ENCODE results near the gene RNF166. TPM values are rescaled to one million over a fixed set of nuclear protein-coding genes. Genes with fewer than 3 reads are reported as not detected.

Gene RNF166
- total and polyA plus RNA-seq, 2 experiments from 2014 or later, result 33.5 to 34.2 TPM

DNA sequence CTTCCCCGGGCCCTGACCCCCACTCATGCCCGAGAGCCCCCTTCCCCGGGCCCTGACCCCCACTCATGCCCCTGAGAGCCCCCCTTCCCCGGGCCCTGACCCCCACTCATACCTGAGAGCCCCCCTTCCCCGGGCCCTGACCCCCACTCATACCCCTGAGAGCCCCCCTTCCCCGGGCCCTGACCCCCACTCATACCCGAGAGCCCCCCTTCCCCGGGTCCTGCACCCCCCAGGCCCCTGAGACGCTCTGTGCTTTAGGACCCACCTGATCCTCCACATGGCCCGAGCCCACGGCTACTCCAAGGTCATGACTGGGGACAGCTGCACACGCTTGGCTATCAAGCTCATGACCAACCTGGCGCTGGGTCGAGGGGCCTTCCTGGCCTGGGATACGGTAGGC is 6.8 kb upstream of the RNF166 start:
- DNase-seq (ENCODE audit: low read depth in 1 of 2, low spot score in 1 of 2), result no peak
- H3K36me3 ChIP-seq, result peaks cover 9% of the 10 kb centered on the region
- TF ChIP-seq, protein P1, sequence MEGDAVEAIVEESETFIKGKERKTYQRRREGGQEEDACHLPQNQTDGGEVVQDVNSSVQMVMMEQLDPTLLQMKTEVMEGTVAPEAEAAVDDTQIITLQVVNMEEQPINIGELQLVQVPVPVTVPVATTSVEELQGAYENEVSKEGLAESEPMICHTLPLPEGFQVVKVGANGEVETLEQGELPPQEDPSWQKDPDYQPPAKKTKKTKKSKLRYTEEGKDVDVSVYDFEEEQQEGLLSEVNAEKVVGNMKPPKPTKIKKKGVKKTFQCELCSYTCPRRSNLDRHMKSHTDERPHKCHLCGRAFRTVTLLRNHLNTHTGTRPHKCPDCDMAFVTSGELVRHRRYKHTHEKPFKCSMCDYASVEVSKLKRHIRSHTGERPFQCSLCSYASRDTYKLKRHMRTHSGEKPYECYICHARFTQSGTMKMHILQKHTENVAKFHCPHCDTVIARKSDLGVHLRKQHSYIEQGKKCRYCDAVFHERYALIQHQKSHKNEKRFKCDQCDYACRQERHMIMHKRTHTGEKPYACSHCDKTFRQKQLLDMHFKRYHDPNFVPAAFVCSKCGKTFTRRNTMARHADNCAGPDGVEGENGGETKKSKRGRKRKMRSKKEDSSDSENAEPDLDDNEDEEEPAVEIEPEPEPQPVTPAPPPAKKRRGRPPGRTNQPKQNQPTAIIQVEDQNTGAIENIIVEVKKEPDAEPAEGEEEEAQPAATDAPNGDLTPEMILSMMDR (IDR thresholded peaks at IDR 0.05; ENCODE audit: low read depth, low read length), result no peak

DNA sequence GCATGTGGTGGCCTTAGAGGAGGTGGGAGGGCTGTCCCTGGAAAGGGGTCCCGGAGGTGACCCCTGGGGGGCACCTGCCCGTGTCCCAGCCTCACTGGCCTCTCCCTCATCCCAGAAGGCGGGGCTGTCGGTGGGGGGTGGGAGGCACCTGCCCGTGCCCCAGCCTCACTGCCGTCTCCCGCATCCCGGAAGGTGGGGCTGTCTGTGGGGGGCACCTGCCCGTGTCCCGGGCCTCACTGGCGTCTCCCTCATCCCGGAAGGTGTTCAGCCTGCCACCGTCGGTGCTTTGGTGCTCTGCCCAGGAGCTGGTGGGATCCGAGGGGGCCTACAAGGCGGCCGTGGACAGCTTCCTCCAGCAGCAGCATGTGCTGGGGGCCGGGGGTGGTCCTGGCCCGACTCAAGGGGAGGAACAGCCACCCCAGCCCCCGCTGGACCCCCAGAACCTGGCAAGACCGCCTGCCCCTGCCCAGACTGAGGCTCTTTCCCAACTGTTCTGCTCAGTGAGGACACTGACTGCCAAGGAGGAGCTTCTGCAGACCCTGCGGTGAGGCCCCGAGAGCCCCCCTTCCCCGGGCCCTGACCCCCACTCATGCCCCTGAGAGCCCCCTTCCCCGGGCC is 6.3 kb upstream of the RNF166 start:
- Histone ChIP-seq H3K4me3 (no peak overlapping the region), H3K4me1 (ENCODE audit: low read depth) (no peaks in the 10 kb centered on the region), H3K27me3 (no peaks in the 10 kb centered on the region), H3K9me3 (ENCODE audit: low read depth) (no peaks in the 10 kb centered on the region), H3K36me3 (peaks cover 9% of the 10 kb centered on the region), H3K27ac (no peak overlapping the region)
- DNase-seq (ENCODE audit: low read depth in 1 of 2, low spot score in 1 of 2), result no peak
- TF ChIP-seq, protein P1 (IDR thresholded peaks at IDR 0.05; ENCODE audit: low read depth, low read length), result no peak

More for the DNA sequence above, 6.8 kb upstream of the RNF166 start:
- Histone ChIP-seq H3K27ac (no peak overlapping the region), H3K4me3 (no peak overlapping the region), H3K9me3 (ENCODE audit: low read depth) (no peaks in the 10 kb centered on the region), H3K27me3 (no peaks in the 10 kb centered on the region), H3K4me1 (ENCODE audit: low read depth) (no peaks in the 10 kb centered on the region)

DNA sequence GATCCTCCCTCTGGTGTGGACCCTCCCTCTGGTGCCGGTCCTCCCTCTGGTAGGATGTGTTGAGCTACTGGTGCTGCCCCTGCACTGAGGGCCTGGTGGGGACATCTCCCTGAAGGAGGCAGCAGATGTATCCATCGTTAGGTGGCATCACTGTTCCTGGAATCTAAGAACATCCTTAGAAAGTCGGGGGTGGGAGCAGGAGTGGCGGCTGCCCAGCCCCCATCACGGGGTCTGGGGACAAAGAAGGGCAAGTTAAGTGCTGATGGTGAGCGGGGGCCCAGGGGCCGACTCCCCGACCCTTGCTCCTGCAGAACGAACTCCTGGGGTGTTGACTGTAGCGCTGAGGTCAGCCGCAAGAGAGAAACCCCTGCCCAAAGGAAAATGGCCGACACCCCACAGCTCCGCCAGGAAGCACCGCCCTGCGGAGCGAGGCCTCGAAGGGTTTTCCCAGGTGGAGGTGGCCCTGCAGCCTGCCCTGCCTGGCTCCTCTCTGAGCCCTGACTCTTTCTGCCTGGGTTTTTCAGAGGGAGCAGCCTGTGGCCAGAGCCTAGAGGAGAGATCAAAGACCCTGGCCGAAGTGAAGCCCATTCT is 5.6 kb upstream of the RNF166 start:
- H3K27me3 ChIP-seq, result no peaks in the 10 kb centered on the region
- H3K27ac ChIP-seq, result no peak overlapping the region

DNA sequence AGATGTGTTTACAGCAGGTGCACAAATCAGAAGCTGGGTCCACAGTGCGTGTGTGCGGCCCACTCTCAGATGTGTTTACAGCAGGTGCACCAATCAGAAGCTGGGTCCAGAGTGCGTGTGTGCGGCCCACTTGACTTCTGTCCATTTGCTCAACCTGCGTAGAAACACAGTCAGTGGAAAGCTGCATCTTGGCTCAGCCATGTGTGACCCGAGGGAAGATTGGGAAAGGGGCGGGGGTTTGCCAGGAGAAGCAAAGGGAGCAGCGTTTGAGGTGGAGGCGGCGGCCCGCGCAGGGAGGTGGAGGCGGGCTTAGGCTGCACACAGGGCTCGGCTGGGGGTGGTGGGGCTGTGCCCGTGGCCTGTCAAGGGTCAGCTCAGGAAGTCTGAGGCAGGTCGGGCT is 4.3 kb upstream of the RNF166 start:
- no peaks in the 10 kb centered on the region for H3K4me1 ChIP-seq (ENCODE audit: low read depth)

More for the DNA sequence above, 5.6 kb upstream of the RNF166 start:
- Histone ChIP-seq H3K9me3 (ENCODE audit: low read depth) (no peaks in the 10 kb centered on the region), H3K4me1 (ENCODE audit: low read depth) (no peaks in the 10 kb centered on the region), H3K36me3 (peaks cover 9% of the 10 kb centered on the region), H3K4me3 (no peak overlapping the region)
- DNase-seq (ENCODE audit: low read depth in 1 of 2, low spot score in 1 of 2), result no peak
- TF ChIP-seq, protein P1 (IDR thresholded peaks at IDR 0.05; ENCODE audit: low read depth, low read length), result no peak

DNA sequence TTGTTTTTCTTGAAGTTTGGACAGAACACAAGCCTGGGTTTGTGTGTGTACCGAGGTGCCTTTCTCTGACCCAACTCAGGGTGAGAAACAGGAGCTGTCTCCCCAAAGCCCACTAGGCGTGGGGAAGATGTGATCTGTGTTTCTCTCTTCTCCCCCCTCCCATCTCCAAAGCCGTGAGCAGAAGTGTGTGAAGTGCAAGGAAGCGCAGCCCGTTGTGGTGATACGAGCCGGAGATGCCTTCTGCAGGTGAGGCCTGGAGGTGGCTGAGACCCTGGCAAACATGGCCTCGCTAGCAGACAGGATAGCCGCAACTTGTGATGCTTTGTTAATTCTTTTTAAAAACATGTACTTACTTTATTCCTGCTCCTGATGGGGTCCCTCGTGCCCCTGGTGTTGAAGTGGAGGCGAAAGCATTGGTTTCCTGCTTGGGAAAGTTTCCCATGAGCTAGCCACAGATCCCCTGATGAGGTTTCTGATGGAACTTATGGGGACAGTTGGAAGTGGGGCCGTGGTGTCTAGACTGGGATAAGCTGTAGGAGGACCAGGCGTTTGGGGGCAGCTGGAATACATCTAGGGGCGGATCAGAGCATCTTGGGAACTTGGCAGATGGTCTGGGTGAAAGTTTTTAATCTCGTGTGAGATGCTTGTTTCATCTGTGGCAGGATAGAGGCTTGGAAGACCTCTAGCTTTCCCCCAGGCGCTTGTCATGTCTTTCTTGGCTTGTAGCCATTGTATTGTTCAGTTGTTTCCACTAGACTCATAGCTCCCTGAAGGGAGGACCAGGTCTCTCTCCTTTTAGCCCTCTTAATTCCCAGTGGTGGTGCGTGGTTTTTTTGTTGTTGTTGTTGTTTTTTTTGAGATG is 988 bp upstream of the RNF166 start:
- TF ChIP-seq, protein P1 (IDR thresholded peaks at IDR 0.05; ENCODE audit: low read depth, low read length), result no peak
- H3K27ac ChIP-seq, result peak overlapping the region; percentile 46

More for the DNA sequence above, 4.3 kb upstream of the RNF166 start:
- TF ChIP-seq, protein P1 (IDR thresholded peaks at IDR 0.05; ENCODE audit: low read depth, low read length), result no peak
- H3K9me3 ChIP-seq (ENCODE audit: low read depth), result no peaks in the 10 kb centered on the region
- DNase-seq (ENCODE audit: low read depth in 1 of 2, low spot score in 1 of 2), result no peak
- no peak overlapping the region for H3K4me3 ChIP-seq
- H3K27ac ChIP-seq, result no peak overlapping the region
- H3K36me3 ChIP-seq, result no peaks in the 10 kb centered on the region
- H3K27me3 ChIP-seq, result no peaks in the 10 kb centered on the region

More for the DNA sequence above, 988 bp upstream of the RNF166 start:
- Histone ChIP-seq H3K4me3 (peak overlapping the region; percentile 69), H3K4me1 (ENCODE audit: low read depth) (peaks cover 5% of the 10 kb centered on the region), H3K9me3 (ENCODE audit: low read depth) (no peaks in the 10 kb centered on the region), H3K27me3 (no peaks in the 10 kb centered on the region), H3K36me3 (no peaks in the 10 kb centered on the region)
- no peak for DNase-seq (ENCODE audit: low read depth in 1 of 2, low spot score in 1 of 2)

Measured in cardiac muscle cell (in vitro differentiated cells and primary cell).